Measurements from ENCODE around the gene HNF4A. TPM values are rescaled to one million over a fixed set of nuclear protein-coding genes. Genes with fewer than 3 reads are reported as not detected.
"Not testable (repeated sequence)": the region's sequence is repeated elsewhere in the genome, so short reads cannot be mapped to it uniquely, and the experiment has no call there.

Gene HNF4A
- polyA plus RNA-seq, 1 experiment = 0.04 TPM

- H3K27me3 ChIP-seq (ENCODE audit: control insufficient read depth, insufficient read depth, low read length) = no peaks in the 10 kb centered on the region
- CTCF ChIA-PET = interaction anchor here (0.7 to 10.3 kb wide), 4 partner anchors 9 to 296 kb away, joined by 3 to 203 read pairs (median 3); no protein-coding TSS in a partner anchor
- POLR2A ChIA-PET = no interaction called here
These were observed 40.6 kb upstream of the HNF4A start for GRCh38 chr20:44314870-44315269.

GRCh38 chr20:44319839-44320422, 35.6 kb upstream of the HNF4A start:
- no peak overlapping the region for H3K4me3 ChIP-seq (ENCODE audit: low read depth, low read length)
- DNase-seq (ENCODE audit: low read depth) = no peak
- H3K36me3 ChIP-seq (ENCODE audit: control insufficient read depth, insufficient read depth, low read length) = no peaks in the 10 kb centered on the region
- TF ChIP-seq CTCF (IDR thresholded peaks at IDR 0.05; ENCODE audit: insufficient read depth, low read depth, low read length) = no peak
- POLR2A ChIA-PET = no interaction called here
- H3K27me3 ChIP-seq (ENCODE audit: control insufficient read depth, insufficient read depth, low read length) = no peaks in the 10 kb centered on the region
- CTCF ChIA-PET = interaction anchor here (2.6 kb wide), 1 partner anchor 10 kb away, joined by 23 read pairs; the partner anchor contains the start of gene FITM2

More at GRCh38 chr20:44314870-44315269, 40.6 kb upstream of the HNF4A start:
- Histone ChIP-seq H3K4me3 (ENCODE audit: low read depth, low read length) (no peak overlapping the region), H3K36me3 (ENCODE audit: control insufficient read depth, insufficient read depth, low read length) (no peaks in the 10 kb centered on the region)
- no peak for DNase-seq (ENCODE audit: low read depth)
- no peak for TF ChIP-seq CTCF (IDR thresholded peaks at IDR 0.05; ENCODE audit: insufficient read depth, low read depth, low read length)

GRCh38 chr20:44324343-44324742, 31.2 kb upstream of the HNF4A start:
- ChIA-PET CTCF (interaction anchor here (0.9 to 4.7 kb wide), 4 partner anchors 9 to 107 kb away, joined by 3 to 28 read pairs (median 3); partner anchors contain the start of gene FITM2), POLR2A (no interaction called here)
- Histone ChIP-seq H3K36me3 (ENCODE audit: control insufficient read depth, insufficient read depth, low read length) (no peaks in the 10 kb centered on the region), H3K27me3 (ENCODE audit: control insufficient read depth, insufficient read depth, low read length) (no peaks in the 10 kb centered on the region), H3K4me3 (ENCODE audit: low read depth, low read length) (no peak overlapping the region)
- DNase-seq (ENCODE audit: low read depth) = no peak
- TF ChIP-seq CTCF (IDR thresholded peaks at IDR 0.05; ENCODE audit: insufficient read depth, low read depth, low read length) = no peak

- DNase-seq (ENCODE audit: low read depth) = no peak
- no peaks in the 10 kb centered on the region for H3K36me3 ChIP-seq (ENCODE audit: control insufficient read depth, insufficient read depth, low read length)
- H3K4me3 ChIP-seq (ENCODE audit: low read depth, low read length) = peak overlapping the region; percentile 20
- H3K27me3 ChIP-seq (ENCODE audit: control insufficient read depth, insufficient read depth, low read length) = peaks cover 2% of the 10 kb centered on the region; the same call in 1 of the 2 replicates
- CTCF ChIA-PET = interaction anchor here (4.7 kb wide), 1 partner anchor 16 kb away, joined by 28 read pairs; the partner anchor contains the start of gene FITM2
- 0 out of 2 replicates have a peak, but pooled peaks have one; percentile 9 for TF ChIP-seq CTCF (IDR thresholded peaks at IDR 0.05; ENCODE audit: insufficient read depth, low read depth, low read length)
- POLR2A ChIA-PET = no interaction called here
These were observed 28.9 kb upstream of the HNF4A start for GRCh38 chr20:44326391-44327159.

- H3K4me3 ChIP-seq (ENCODE audit: low read depth, low read length); DNase-seq (ENCODE audit: low read depth); H3K27me3 ChIP-seq (ENCODE audit: control insufficient read depth, insufficient read depth, low read length); H3K36me3 ChIP-seq (ENCODE audit: control insufficient read depth, insufficient read depth, low read length); POLR2A ChIA-PET: not testable (repeated sequence)
- CTCF ChIA-PET = interaction anchor here (4.7 kb wide), 1 partner anchor 17 kb away, joined by 28 read pairs; the partner anchor contains the start of gene FITM2
These were observed 27.8 kb upstream of the HNF4A start for GRCh38 chr20:44327748-44328147.
